Epithelial cell of proximal tubule (primary cell): ENCODE measurements around the gene CSF3R. TPM values are rescaled to one million over a fixed set of nuclear protein-coding genes. Genes with fewer than 3 reads are reported as not detected.
"Not testable (repeated sequence)": the region's sequence is repeated elsewhere in the genome, so short reads cannot be mapped to it uniquely, and the experiment has no call there.

ENCODE experiments used
- DNase-seq: peaks from one replicate; pipeline ENCODE4 v3.0.0-alpha.2; 2011; ENCODE audit warnings: low read depth
- H3K4me3 ChIP-seq: 2 replicates; pipeline ENCODE4 v1.5.1; 2011; ENCODE audit warnings: low read depth, mild to moderate bottlenecking, low read length
- total RNA-seq: library from RNA; depleted of rRNA; stranded (reverse); fragments of >200 nt; gene quantifications from 2 replicates; pipeline ENCODE4 v1.2.3, GENCODE V29; 2015
- TF ChIP-seq, protein P1 (sequence below): conservative IDR thresholded peaks from 2 replicates; pipeline ENCODE4 v1.5.1; 2012; ENCODE audit warnings: low read depth, mild to moderate bottlenecking, low read length

CSF3R gene
- total RNA-seq, 1 donor from 2014 or later = not detected

- no peak overlapping the region for H3K4me3 ChIP-seq
- no peak for DNase-seq
- TF ChIP-seq, protein P1, sequence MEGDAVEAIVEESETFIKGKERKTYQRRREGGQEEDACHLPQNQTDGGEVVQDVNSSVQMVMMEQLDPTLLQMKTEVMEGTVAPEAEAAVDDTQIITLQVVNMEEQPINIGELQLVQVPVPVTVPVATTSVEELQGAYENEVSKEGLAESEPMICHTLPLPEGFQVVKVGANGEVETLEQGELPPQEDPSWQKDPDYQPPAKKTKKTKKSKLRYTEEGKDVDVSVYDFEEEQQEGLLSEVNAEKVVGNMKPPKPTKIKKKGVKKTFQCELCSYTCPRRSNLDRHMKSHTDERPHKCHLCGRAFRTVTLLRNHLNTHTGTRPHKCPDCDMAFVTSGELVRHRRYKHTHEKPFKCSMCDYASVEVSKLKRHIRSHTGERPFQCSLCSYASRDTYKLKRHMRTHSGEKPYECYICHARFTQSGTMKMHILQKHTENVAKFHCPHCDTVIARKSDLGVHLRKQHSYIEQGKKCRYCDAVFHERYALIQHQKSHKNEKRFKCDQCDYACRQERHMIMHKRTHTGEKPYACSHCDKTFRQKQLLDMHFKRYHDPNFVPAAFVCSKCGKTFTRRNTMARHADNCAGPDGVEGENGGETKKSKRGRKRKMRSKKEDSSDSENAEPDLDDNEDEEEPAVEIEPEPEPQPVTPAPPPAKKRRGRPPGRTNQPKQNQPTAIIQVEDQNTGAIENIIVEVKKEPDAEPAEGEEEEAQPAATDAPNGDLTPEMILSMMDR = no peak
Measured at GRCh38 chr1:36481091-36481490, 1.6 kb downstream of the CSF3R start.

- H3K4me3 ChIP-seq = no peak overlapping the region
- TF ChIP-seq, protein P1 = no peak
- no peak for DNase-seq
Measured at GRCh38 chr1:36480161-36480560, 2.6 kb downstream of the CSF3R start.

- DNase-seq = no peak
- TF ChIP-seq, protein P1 = no peak
- no peak overlapping the region for H3K4me3 ChIP-seq
Measured at GRCh38 chr1:36479505-36480051, 3.1 kb downstream of the CSF3R start.

DNA sequence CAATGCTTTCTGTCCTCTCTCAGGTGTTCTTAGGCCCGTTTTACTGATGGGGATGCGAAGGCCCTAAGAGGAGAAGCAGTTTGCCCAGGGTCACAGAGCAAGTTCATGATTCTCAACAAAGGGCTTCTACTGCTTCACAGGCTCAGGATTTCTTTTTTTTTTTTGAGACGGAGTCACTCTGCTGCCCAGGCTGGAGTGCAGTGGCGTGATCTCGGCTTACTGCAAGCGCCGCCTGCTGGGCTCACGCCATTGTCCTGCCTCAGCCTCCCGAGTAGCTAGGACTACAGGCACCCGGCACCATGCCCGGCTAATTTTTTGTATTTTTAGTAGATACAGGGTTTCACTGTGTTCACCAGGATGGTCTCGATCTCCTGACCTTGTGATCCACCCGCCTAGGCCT, 5.1 kb downstream of the CSF3R start:
- DNase-seq, H3K4me3 ChIP-seq: not testable (repeated sequence)

GRCh38 chr1:36476945-36477344, 5.8 kb downstream of the CSF3R start:
- H3K4me3 ChIP-seq = no peak overlapping the region
- no peak for DNase-seq
- TF ChIP-seq, protein P1 = no peak

DNA sequence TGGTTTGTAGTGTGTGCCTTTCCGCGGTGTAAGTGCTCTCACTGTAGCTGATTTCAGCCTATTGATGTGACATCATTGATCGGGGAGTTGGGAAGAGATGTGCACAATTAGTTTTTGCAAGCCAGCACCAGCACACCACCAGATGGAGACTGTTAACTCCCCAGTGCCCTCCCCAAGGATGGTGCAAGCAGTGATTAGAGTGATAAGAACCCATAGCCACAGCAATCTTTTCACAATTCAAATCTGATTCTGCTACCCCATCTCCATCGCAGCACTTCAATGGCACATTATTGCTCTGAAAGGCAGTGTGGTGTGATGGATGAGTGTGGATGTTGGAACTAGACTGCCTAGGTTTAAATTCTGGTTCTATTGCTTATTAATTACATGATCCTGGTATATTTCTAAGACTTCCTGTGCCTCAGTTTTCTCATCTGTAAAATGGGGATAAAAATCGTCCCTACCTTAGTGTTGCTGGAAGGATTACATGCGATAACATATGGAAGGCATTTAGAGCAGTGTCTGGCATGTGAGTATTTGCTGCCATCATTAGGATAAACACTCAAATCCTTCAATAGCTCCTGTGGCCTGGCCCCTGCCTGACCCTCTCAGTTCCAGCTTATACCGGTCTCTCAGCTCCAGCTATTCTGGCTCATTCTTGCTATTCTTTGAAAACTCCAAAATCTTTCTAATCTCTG, 6.7 kb downstream of the CSF3R start:
- no peak overlapping the region for H3K4me3 ChIP-seq
- TF ChIP-seq, protein P1 = no peak
- DNase-seq = no peak

GRCh38 chr1:36475341-36475740, 7.4 kb downstream of the CSF3R start:
- TF ChIP-seq, protein P1 = no peak
- no peak overlapping the region for H3K4me3 ChIP-seq
- DNase-seq = no peak
